AG09309 (cell line): ENCODE data around the gene PPIP5K1.

Experiments
- DNase-seq: peaks from one replicate; pipeline ENCODE4 v3.0.0-alpha.2; 2010; ENCODE audit warnings: low read depth
- H3K4me3 ChIP-seq: 2 replicates; pipeline ENCODE4 v1.5.1; 2011; ENCODE audit warnings: mild to moderate bottlenecking, low read depth, low read length, moderate library complexity; ENCODE audit not compliant: control insufficient read depth
- TF ChIP-seq, protein P1 (sequence below): IDR thresholded peaks from 2 replicates; pipeline ENCODE4 v1.5.1; 2011; ENCODE audit warnings: mild to moderate bottlenecking, low read depth, low read length, inconsistent platforms; ENCODE audit not compliant: insufficient read depth, control insufficient read depth; ENCODE audit errors: missing control alignments

The PPIP5K1 gene

DNA sequence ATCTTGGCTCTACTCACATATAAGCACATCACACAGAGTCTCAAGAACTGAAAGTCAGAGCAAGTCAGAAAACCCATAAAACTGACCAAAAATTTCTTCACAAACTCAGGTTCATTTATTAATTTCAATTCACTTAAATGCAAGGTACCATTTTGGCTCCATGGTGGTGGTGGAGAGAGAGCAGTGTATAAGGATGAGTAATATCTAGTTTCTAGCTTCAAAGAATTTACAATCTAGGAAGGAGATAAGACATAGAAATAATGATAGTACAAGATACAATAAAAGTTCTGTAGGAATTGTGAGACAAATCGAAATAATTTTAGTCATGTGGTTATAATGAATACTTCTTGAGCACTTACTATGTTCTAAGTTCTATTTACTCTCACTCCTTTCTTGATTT lies 90.4 kb downstream of the PPIP5K1 start:
- TF ChIP-seq, protein P1, sequence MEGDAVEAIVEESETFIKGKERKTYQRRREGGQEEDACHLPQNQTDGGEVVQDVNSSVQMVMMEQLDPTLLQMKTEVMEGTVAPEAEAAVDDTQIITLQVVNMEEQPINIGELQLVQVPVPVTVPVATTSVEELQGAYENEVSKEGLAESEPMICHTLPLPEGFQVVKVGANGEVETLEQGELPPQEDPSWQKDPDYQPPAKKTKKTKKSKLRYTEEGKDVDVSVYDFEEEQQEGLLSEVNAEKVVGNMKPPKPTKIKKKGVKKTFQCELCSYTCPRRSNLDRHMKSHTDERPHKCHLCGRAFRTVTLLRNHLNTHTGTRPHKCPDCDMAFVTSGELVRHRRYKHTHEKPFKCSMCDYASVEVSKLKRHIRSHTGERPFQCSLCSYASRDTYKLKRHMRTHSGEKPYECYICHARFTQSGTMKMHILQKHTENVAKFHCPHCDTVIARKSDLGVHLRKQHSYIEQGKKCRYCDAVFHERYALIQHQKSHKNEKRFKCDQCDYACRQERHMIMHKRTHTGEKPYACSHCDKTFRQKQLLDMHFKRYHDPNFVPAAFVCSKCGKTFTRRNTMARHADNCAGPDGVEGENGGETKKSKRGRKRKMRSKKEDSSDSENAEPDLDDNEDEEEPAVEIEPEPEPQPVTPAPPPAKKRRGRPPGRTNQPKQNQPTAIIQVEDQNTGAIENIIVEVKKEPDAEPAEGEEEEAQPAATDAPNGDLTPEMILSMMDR = no peak
- no peak overlapping the region for H3K4me3 ChIP-seq
- DNase-seq = no peak

DNA sequence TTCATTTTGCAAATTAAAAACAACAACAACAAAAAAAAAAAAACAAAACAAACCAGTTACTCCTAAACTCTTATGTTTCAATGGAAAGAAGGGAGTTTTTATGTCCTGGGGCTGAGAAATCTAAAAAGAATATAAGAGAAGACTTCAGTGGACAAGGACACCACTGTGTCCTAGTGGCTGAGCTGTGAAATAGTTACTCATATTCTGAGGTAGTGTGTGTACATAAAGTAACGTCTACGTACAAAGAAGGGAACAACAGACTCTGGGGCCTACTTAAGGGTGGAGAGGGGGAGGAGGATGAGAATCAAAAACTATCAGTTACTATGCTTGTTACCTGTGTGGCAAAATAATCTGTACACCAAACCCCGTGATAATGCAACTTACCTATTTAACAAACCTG lies 91.0 kb downstream of the PPIP5K1 start:
- TF ChIP-seq, protein P1 = no peak
- no peak for DNase-seq
- no peak overlapping the region for H3K4me3 ChIP-seq

DNA sequence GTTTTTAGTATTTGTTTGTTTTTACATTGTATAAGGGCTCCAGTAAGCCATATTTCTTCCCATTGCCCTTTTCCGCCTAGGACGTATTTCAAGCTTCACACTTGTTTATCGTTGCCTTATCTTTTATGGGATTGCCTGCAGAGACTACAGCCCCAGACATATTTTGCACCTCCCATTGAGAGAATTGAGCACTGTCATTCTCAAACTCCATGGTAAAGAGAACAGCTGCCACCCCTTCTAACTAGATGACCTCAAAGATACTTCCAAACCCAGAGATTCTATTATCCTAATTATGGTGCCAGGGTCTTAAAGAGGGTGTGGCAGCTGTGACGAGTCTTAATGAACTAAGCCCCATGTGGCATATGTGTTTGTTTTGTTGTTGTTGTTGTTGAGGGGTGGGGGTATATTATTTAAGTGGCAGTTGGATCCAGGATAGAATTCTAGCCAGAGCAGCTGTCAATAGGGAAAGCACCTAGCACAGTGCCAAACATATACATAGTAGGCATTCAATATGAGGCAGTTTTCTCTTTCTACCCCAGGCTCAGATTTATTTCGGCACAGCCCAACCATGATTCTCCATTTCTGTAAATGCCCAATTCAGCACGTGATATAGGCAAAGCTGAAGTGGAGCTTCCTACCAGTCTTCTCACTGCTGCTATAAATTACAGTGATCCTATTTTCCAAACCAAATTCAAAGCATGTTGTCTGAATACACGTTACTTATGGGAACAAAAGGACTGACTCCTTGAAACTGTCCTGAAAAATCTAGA lies 96.1 kb downstream of the PPIP5K1 start:
- H3K4me3 ChIP-seq = no peak overlapping the region
- no peak for DNase-seq
- TF ChIP-seq, protein P1 = no peak

DNA sequence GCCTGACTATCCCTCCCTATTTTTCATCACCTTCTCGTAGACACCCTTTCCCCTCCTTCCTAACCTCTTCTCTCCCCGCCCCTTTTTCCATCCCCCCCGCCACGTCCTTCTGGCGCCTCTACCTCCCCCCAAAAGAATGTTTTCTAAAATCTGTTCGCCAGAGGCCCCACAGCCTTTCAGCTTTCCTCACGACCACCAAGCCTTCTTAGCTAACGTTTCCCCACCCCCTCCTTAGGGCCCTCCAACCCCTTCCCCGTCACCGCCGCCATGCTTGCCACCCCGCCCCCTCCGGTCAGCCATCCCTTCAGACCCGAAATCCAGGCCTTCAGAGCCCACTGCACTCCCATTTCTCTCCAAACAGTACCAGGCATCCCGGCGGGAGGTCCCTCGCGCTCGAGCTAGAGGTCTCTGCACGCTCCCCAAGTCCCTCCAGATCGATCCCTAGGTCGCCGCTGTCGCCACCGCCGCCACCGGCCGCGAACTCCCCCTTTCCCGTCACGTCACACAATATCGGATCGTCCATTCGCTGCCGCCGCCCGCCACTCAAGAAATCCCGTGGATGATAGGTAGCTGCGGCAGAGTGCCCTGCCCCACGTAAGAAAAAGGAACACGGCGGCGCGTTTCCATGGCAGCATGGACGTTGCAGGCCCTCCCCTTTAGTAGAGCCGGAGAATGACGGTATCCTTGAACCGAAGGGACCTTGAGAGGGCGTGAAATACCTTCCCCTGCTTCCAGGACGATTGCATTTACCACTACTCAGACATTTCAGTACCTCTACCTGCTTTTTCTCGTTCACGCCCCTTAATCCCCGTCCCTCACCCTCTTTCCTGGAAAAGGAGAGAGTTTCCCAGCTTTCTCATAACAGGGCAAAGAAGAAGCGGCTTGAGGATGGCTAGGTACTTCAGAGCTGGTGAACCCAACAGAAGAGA lies 97.1 kb downstream of the PPIP5K1 start, which contains the start of gene TP53BP1:
Gene TP53BP1, minus strand, starts transcription at position 484 of the 929 bp plus-strand sequence. Its CDS starts 113 bp downstream, at position 371.
- H3K4me3 ChIP-seq = peak within 1 kb of the TSS; percentile 71
- TF ChIP-seq, protein P1 = no peak
- peak; percentile 65 for DNase-seq

DNA sequence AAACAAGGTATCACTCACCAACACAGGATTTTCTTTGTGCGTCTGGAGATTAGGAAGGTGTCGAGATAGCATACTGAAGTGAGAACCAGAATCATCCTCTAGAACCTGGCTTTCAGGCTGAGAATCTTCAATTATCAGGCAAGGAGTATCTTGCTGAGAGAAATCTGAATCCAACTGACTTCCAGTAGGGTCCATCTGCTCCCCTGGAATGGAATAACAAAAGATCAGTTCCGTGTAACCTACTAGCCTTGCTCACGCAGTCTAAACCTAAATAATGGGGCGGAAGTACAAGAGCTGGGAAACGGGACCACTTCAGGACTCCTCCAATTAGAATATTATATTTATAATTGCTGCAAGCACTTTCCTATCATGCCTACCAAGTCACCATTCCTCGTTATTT lies 97.7 kb downstream of the PPIP5K1 start:
- TF ChIP-seq, protein P1 = no peak
- peak overlapping the region; percentile 71 for H3K4me3 ChIP-seq
- DNase-seq = no peak

DNA sequence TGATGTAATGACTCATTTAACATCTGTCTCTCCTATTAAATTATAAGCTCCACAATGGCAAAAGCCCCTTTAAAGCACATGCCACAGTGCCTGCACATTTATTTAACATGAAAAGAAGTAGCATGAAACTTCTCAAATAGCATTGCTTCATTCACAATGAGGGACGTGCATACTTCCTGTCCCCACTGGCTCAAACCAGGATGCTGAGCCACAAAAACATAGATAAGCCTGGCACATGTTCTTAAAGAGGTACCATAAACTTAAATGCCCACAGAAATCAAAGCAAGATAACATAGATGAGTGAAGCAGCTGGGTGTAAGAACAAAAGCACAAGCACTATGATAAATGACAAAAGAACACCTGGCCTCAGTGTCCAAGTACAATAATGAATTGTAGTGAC lies 100.8 kb downstream of the PPIP5K1 start:
- DNase-seq = no peak
- no peak overlapping the region for H3K4me3 ChIP-seq

More for the DNA sequence above, 100.8 kb downstream of the PPIP5K1 start:
- TF ChIP-seq, protein P1 = no peak
